GM06990 (cell line): ENCODE results near the gene ZNF862.

ENCODE experiments used
- DNase-seq: peaks from one replicate; pipeline ENCODE4 v3.0.0-alpha.2; 2011; ENCODE audit not compliant: insufficient read length; ENCODE audit errors: extremely low read depth
- H3K27me3 ChIP-seq: replicated peaks from 2 replicates; pipeline ENCODE4 v1.6.0; 2011; ENCODE audit warnings: low read length; ENCODE audit not compliant: control insufficient read depth, insufficient read depth
- H3K36me3 ChIP-seq: 2 replicates; pipeline ENCODE4 v1.5.1; 2011; ENCODE audit warnings: low read length; ENCODE audit not compliant: control insufficient read depth, insufficient read depth
- H3K4me3 ChIP-seq: replicated peaks from 2 replicates; pipeline ENCODE4 v1.5.1; 2011; ENCODE audit warnings: low read depth, mild to moderate bottlenecking, control low read depth, low read length
- CTCF ChIP-seq: IDR thresholded peaks from 2 replicates; pipeline ENCODE4 v1.5.1; 2011; ENCODE audit warnings: low read length, control low read depth, mild to moderate bottlenecking, inconsistent platforms; ENCODE audit not compliant: insufficient read depth, poor library complexity, severe bottlenecking

ZNF862 gene

GRCh38 chr7:149824748-149825566 is 13.2 kb upstream of the ZNF862 start:
- no peaks in the 10 kb centered on the region for H3K36me3 ChIP-seq
- no peak for TF ChIP-seq CTCF
- no peaks in the 10 kb centered on the region; the same call in 1 of the 2 replicates for H3K27me3 ChIP-seq
- H3K4me3 ChIP-seq, result no peak overlapping the region
- no peak for DNase-seq

GRCh38 chr7:149825567-149826343 is 12.4 kb upstream of the ZNF862 start:
- no peak for TF ChIP-seq CTCF
- no peak for DNase-seq
- Histone ChIP-seq H3K4me3 (no peak overlapping the region), H3K27me3 (no peaks in the 10 kb centered on the region; the same call in 1 of the 2 replicates), H3K36me3 (no peaks in the 10 kb centered on the region)

- H3K27me3 ChIP-seq, result no peaks in the 10 kb centered on the region; the same call in 1 of the 2 replicates
- H3K36me3 ChIP-seq, result no peaks in the 10 kb centered on the region
- DNase-seq, result no peak
- no peak overlapping the region for H3K4me3 ChIP-seq
- TF ChIP-seq CTCF, result no peak
Observed at GRCh38 chr7:149826344-149827088, 11.7 kb upstream of the ZNF862 start.

- Histone ChIP-seq H3K4me3 (no peak overlapping the region), H3K27me3 (no peaks in the 10 kb centered on the region; the same call in 1 of the 2 replicates), H3K36me3 (no peaks in the 10 kb centered on the region)
- no peak for DNase-seq
- TF ChIP-seq CTCF, result no peak
Observed at GRCh38 chr7:149827089-149827981, 10.8 kb upstream of the ZNF862 start.
